ENCODE measurements around the gene GSK3A. TPM values are rescaled to one million over a fixed set of nuclear protein-coding genes. Genes with fewer than 3 reads are reported as not detected.
A peak's percentile ranks its signal among the peaks of the same experiment; 100 is the strongest.

GSK3A gene
- total and polyA plus RNA-seq, 9 of the 15 experiments (the other 6 are each of a cell fraction or from before 2014, with no cell fraction given), result 0.62 to 90.7 (median 33.3) TPM

GRCh38 chr19:42244347-42245220 lies 2.2 kb upstream of the GSK3A start (continued):
- TF ChIP-seq ZNF644 (tag; IDR thresholded peaks at IDR 0.05; ENCODE audit: low read depth), result peak; percentile 96
- no peak for TF ChIP-seq ZNF511 (CRISPR knock-in tag; IDR thresholded peaks at IDR 0.05)
- no peak for TF ChIP-seq TAL1 (IDR thresholded peaks at IDR 0.05)
- TF ChIP-seq, protein P1, sequence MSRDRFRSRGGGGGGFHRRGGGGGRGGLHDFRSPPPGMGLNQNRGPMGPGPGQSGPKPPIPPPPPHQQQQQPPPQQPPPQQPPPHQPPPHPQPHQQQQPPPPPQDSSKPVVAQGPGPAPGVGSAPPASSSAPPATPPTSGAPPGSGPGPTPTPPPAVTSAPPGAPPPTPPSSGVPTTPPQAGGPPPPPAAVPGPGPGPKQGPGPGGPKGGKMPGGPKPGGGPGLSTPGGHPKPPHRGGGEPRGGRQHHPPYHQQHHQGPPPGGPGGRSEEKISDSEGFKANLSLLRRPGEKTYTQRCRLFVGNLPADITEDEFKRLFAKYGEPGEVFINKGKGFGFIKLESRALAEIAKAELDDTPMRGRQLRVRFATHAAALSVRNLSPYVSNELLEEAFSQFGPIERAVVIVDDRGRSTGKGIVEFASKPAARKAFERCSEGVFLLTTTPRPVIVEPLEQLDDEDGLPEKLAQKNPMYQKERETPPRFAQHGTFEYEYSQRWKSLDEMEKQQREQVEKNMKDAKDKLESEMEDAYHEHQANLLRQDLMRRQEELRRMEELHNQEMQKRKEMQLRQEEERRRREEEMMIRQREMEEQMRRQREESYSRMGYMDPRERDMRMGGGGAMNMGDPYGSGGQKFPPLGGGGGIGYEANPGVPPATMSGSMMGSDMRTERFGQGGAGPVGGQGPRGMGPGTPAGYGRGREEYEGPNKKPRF (IDR thresholded peaks at IDR 0.05; ENCODE audit: low read depth, low read length), result no peak
- no peak for TF ChIP-seq JUNB (CRISPR knock-in tag; conservative IDR thresholded peaks at IDR 0.05)
- TF ChIP-seq L3MBTL2 (IDR thresholded peaks at IDR 0.05), result peak; percentile 84
- peak; percentile 87 for TF ChIP-seq RB1 (IDR thresholded peaks at IDR 0.05; ENCODE audit: low read depth)
- no peak for TF ChIP-seq ZNF512 (tag; IDR thresholded peaks at IDR 0.05)
- no peak for TF ChIP-seq ZNF436 (CRISPR knock-in tag; IDR thresholded peaks at IDR 0.05)
- no peak for TF ChIP-seq MYBL2 (IDR thresholded peaks at IDR 0.05; ENCODE audit: low read depth)
- TF ChIP-seq MYBL2 (CRISPR knock-in tag; IDR thresholded peaks at IDR 0.05; ENCODE audit: borderline replicate concordance), result no peak
- TF ChIP-seq FOXO4 (CRISPR knock-in tag; IDR thresholded peaks at IDR 0.05), result no peak
- peak in 1 of 2 experiments; percentile 81; a peak in 1 of 4 replicates for TF ChIP-seq ARNT (IDR thresholded peaks at IDR 0.05)
- TF ChIP-seq NFIX (CRISPR knock-in tag; IDR thresholded peaks at IDR 0.05; ENCODE audit: low read depth), result no peak
- TF ChIP-seq BHLHE40 (IDR thresholded peaks at IDR 0.05; ENCODE audit: low read length), result peak; percentile 77
- peak; percentile 45 for TF ChIP-seq KLF16 (IDR thresholded peaks at IDR 0.05)
- TF ChIP-seq POLR2AphosphoS2 (IDR thresholded peaks at IDR 0.05; ENCODE audit: low read length), result no peak; the same call in 1 of the 2 replicates
- no peak; the same call in 1 of the 2 replicates for TF ChIP-seq MAFK (IDR thresholded peaks at IDR 0.05; ENCODE audit: low read length)
- no peak; the same call in none of the 2 replicates for TF ChIP-seq SUPT5H (IDR thresholded peaks at IDR 0.05)
- TF ChIP-seq PTTG1 (tag; IDR thresholded peaks at IDR 0.05; ENCODE audit: low read depth), result no peak
- no peak for TF ChIP-seq ZC3H11A (IDR thresholded peaks at IDR 0.05; ENCODE audit: low read depth, low read length)
- peak in 1 of 2 experiments; percentile 55; a peak in 2 of 4 replicates for TF ChIP-seq ZNF639 (CRISPR knock-in tag; conservative IDR thresholded peaks at IDR 0.05 in 1 of 2, IDR thresholded peaks at IDR 0.05 in 1 of 2)
